ENCODE results near the gene CCDC182. TPM values are rescaled to one million over a fixed set of nuclear protein-coding genes. Genes with fewer than 3 reads are reported as not detected.

CCDC182 gene
- total RNA-seq, 1 donor from 2014 or later, result not detected

GRCh38 chr17:57697891-57698711 is 47.0 kb downstream of the CCDC182 start:
- H3K36me3 Mint-ChIP-seq (ENCODE audit: low read depth), result peaks cover 5% of the 10 kb centered on the region
- intact Hi-C loops (cut with micrococcal nuclease), result no loop called here
- no peak overlapping the region for H3K4me3 Mint-ChIP-seq
- H3K27me3 Mint-ChIP-seq (ENCODE audit: insufficient read depth), result peaks cover 2% of the 10 kb centered on the region
- H3K4me1 Mint-ChIP-seq (ENCODE audit: low read depth), result peaks cover 7% of the 10 kb centered on the region
- no peak for DNase-seq (ENCODE audit: low spot score)
- H3K9me3 Mint-ChIP-seq, result peaks cover 15% of the 10 kb centered on the region
- H3K27ac Mint-ChIP-seq, result no peak overlapping the region

GRCh38 chr17:57697197-57697596 is 47.9 kb downstream of the CCDC182 start:
- no peak for DNase-seq (ENCODE audit: low spot score)
- H3K27ac Mint-ChIP-seq, result no peak overlapping the region
- peaks cover 2% of the 10 kb centered on the region for H3K27me3 Mint-ChIP-seq (ENCODE audit: insufficient read depth)
- H3K4me1 Mint-ChIP-seq (ENCODE audit: low read depth), result peaks cover 14% of the 10 kb centered on the region
- intact Hi-C loops (cut with micrococcal nuclease), result no loop called here
- peaks cover 15% of the 10 kb centered on the region for H3K9me3 Mint-ChIP-seq
- H3K36me3 Mint-ChIP-seq (ENCODE audit: low read depth), result peaks cover 5% of the 10 kb centered on the region
- no peak overlapping the region for H3K4me3 Mint-ChIP-seq

DNA sequence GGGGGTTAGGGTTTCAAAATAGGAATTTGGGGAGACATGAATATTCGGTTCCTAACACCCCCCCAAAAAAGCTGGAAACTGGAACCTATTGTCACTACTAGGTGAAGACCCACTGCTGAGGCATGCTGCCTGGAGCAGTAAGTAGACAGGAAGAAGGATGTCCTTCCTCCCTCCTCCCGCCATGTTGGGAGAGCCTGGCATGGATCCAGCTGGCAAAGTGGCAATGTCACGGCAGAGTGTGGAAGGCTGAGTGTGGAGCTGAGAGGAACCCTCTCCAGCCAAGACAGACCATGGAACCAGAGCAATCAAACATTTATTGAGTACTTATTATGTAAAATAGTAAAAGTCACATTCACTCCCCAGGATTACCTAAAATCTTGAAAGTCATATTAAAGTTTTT is 49.0 kb downstream of the CCDC182 start:
- Mint-ChIP-seq H3K27ac (no peak overlapping the region), H3K36me3 (ENCODE audit: low read depth) (peaks cover 5% of the 10 kb centered on the region), H3K27me3 (ENCODE audit: insufficient read depth) (peaks cover 2% of the 10 kb centered on the region), H3K4me3 (no peak overlapping the region), H3K9me3 (peaks cover 15% of the 10 kb centered on the region), H3K4me1 (ENCODE audit: low read depth) (peaks cover 14% of the 10 kb centered on the region)
- intact Hi-C loops (cut with micrococcal nuclease), result no loop called here
- DNase-seq (ENCODE audit: low spot score), result no peak

Other genes with a start within 250 kb of the CCDC182 start
- gene MRPS23, start 104.7 kb upstream of the CCDC182 start, total RNA-seq, result 79.6 and 87.0 TPM in 2 replicates
- gene CUEDC1, start 210.1 kb upstream of the CCDC182 start, total RNA-seq, result 0.37 TPM in 1 of 2 replicates, not detected in the other
- 37.7 and 41.2 TPM in 2 replicates for gene VEZF1, start 243.0 kb upstream of the CCDC182 start, total RNA-seq